ENCODE results near the gene BRIP1.

Gene BRIP1

DNA sequence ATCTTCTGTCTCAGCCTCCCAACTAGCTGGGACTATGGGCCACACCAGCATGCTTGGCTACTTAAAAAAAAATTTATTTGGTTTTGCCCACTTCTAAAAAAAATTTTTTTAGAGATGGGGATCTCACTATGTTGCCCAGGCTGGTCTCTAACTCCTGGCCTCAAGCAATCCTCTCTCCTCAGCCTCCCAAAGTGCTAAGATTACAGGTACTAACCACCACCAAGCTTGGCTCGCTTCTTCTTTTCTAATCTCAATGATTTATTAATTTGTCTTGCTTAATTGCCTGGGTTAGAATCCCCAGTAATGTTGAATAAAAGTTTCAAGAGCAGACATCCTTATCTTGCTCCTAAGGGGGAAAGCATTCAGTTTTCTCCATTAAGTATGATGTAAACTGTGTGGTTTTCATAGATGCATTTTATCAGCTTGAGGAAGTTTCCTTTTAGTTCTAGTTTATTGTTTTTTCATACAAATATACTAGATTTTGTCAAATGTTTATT lies 206.6 kb downstream of the BRIP1 start:
- DNase-seq: no peak

DNA sequence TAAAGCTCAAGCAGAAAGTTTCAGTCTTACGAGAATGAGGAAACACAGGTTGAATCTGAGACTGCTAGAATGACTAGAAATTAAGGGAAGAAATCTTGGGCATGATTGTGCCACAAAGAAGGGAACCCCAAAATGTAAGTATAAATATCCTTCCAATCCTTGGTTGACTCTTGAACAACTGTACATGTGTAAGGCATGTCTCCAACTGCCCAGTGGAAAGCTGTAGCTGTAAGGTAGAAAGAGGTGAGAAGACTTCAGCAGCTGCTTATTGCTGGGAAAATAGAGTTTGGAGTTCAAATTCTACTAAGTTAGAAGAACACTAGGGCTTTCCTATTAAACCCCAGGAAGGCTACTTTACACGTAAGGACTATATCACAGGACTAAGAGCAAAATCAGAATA lies 212.6 kb downstream of the BRIP1 start:
- no peak for DNase-seq

DNA sequence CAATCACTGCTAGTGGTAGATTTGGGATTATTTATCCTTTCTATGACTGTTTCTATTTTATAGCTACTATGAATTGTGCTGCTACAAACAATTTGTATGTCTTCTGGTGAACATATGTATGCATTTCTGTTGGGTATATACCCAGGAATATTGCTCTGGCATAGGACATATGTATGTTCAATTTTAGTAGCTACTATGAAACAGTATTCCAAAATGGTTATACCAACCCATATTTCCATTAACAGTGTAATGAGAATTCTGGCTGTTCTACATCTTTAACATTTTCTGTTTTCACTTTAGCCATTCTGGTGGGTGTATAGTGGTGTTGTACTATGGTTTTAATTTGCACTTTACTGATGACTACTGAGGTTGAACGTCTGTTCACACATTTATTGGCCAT lies 214.7 kb downstream of the BRIP1 start:
- DNase-seq: no peak

DNA sequence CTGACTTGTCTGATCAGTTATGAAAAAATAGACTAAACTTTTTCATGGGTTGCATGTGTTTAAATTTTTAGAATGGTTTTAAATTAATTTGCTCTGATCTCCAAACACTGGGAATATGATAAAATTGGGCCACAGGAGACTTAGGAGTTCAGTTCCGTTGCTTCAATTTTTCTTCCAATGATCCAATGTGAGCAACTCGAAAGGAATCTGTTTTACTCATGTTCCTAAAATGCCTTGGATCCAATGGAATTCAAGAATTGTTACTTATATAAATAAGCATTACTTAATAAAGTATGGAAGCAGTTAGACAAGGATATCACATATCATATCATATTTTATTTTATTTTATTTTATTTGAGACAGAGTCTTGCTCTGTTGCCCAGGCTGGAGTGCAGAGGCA lies 216.3 kb downstream of the BRIP1 start:
- DNase-seq: no peak

DNA sequence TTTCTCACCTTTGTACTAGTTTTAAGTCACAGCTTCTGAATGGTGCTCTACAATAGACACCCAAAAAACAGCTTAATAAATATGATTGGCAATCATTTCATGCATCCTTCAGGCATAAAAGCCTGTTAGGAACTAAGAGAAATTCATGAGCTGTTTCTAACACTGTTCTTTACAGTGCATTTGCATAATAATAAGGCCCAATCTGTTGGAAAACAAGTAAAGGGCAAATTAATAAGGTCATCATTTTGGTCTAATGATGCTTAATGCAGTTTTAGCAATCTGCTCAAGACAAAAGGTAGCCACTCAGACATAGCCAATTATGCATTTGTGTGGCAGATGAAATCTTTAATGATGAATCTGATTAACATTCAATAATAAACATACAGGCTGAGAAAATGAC lies 216.8 kb downstream of the BRIP1 start:
- no peak for DNase-seq

DNA sequence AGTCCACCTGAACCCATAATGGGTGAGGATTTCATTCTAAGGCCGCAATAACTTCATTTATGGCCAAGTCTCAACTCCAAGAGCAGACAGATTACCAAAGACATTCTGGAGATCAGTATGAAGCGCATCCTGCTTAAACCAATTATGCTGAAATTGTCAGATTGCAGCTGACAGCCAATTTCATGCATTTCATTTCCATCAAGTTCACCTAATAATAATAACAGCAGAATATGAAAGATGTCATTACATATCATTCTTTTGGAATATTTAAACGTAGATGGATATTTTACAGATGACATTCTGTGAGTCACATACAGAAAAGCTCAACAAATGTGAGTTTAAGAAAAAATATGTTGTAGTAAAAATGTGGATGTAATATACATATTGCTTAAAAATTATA lies 217.4 kb downstream of the BRIP1 start:
- no peak for DNase-seq

DNA sequence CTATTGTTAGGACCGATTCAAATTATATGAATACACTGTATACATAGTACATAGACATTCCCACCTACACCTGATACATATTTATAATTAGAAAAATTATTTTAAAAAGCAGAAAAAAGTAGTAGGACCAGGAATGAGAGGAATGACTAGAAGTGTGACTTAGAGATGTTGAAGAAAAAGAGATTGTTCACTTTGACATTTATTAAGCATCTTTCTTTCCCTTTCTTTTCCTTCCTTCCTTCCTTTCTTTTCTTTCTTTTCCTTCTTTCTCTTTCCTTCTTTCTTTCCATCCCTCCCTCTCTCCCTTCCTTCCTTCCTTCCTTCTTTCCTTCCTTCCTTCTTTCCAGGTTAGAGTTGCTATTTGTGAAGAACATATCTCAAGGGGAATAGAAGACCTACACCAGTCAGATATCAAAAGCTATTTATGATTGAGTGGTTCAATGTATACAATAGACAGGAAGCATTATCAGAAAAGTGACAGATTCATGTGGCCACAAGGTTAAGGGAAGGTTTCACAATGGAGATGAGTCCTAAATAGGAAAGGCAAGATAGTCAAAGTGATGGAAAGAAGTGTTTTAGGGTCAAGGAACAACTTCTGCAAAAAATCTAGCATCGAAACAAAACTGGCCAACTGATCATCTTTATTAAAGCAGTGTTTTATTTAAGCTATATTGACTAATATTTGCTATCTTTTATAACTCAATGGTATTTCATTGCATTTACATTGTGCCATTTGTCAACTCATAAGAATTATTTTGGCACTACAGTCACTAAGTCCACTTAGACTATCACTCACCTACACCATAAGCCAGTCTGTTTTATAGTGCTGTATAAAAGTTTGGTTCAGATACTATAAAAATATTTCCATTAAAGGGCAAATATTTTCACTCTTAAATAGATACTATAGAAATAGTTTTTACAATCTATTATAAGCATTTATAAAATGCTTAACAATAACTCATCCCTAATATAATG lies 218.2 kb downstream of the BRIP1 start:
- no peak for DNase-seq

DNA sequence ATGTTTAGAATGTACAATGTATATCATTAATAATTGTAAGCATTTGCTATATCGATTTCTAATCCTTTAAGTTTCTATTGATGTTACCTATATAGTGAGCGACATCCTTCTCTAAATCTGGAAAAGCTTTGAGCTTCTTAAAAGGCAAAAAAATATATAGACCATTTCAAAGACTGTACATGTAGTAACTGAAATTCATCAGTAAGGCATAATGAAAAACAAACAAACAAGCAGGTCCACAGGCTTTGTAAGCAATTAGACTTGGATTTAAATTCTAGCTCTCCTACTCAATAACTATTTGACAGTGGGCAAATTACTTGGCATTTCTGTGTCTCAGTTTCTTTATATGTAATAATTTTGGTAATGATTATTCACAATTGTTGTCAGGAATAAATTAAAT lies 220.6 kb downstream of the BRIP1 start:
- no peak for DNase-seq

DNA sequence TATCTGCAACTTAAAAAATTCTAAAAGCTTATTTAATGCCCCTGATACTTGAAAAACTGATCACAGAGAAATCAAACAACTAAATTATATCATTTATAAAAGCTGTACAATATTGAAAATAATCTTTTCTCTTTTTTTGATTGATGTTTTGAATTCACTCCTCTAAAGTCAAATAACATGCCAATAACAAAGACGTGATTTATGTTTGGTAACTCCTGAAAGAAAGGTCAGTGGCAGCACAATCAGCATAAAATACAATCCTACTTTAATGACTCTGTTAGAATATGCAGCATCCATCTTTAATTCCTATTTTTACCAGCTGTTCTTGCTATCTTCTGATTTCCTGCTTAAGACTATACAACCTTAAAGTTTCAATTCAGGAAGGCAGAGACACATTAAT lies 221.6 kb downstream of the BRIP1 start:
- DNase-seq: no peak

DNA sequence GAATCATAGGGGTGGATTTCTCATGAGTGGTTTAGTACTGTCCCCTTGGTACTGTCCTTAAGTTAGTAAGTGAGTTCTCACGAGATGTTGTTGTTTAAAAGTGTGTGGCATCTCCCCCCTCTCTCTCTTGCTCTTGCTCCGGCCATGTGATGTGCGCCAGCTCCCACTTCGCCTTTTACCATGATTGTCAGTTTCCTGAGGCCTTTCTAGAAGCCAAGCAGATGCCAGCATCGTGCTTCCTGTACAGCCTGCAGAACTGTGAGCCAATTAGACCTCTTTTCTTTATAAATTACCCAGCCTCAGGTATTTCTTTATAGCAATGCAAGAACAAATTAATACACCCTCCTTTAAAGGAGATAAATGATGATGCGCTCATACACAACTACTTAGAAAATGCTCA lies 222.2 kb downstream of the BRIP1 start:
- no peak for DNase-seq

DNA sequence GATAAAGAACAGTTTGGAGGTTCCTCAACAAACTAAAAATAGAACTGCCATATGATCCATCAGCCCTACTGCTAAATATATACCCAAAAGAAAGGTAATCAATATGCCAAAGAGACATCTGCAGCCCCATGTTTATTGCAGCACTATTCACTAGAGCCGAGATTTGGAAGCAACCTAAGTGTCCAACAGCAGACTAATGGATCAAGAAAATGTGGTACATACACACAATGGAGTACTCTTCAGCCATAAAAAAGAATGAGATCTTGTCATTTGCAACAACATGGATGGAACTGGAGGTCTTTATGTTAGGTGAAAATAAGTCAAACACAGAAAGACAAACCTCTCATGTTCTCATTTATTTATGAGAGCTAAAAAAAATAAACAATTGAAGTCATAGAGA lies 223.5 kb downstream of the BRIP1 start:
- DNase-seq: no peak

DNA sequence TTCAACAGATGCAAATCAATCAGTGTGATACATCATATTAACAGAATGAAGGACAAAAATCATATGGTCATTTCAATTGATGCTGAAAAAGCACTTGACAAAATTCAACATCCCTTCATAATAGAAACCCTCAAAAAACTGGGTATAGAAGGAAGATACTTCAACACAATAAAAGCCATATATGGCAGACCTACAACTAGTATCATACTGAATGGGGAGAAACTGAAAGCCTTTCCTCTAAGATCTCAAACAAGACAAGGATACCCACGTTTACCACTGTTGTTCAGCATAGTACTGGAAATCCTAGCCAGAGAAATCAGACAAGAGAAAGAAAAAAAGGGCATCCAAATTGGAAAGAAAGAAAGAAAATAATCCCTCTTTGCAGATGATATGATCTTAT lies 225.2 kb downstream of the BRIP1 start:
- no peak for DNase-seq

DNA sequence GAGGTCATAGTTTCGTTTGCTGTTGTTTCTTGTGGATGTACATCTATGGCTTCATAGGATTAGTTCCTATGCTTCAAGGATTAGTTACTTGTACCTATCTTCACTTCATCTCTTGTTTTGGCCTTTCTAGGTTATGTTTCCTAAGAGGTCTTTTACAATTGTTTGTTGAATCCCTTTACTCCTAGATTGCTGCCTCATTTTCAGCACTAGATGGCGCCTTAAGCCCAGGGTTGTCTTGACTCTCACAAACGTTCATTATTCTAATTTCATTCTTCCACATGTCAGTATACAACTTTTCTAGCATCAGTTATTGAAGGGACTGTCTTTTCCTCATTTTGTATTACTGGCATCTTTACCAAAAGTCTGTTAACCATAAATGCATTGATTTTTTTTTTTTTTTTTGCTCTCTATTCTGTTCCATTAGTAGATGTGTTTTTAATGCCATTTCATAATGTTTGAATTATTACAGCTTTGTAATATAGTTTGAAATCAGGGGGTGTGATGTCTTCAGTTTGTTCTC lies 227.4 kb downstream of the BRIP1 start:
- no peak for DNase-seq

DNA sequence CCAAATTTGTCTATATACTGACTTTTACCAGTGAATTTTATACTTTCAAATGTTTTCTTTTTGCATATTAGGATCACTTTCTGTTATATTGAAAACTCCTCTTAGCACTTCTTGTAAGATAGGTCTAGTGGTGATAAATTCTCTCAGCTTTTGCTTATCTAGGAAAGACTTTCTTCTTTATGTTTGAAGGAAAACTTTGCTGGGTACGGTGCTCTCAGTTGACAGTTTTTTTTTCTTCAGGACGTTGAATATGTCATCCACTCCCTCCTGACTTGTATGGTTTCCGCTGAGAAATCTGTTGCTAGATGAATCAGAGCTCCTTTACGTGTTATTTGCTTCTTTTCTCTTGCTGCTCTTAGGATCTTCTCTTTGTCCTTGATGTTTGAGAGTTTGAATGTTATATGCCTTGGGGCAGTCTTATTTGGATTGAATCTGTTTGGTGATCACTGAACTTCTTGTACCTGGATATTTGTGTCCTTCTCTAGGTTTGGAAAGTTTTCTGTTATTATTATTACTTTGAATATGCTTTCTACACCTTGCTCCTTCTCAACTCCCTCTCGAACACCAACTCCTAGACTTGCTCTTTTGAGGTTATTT lies 228.3 kb downstream of the BRIP1 start:
- DNase-seq: no peak

DNA sequence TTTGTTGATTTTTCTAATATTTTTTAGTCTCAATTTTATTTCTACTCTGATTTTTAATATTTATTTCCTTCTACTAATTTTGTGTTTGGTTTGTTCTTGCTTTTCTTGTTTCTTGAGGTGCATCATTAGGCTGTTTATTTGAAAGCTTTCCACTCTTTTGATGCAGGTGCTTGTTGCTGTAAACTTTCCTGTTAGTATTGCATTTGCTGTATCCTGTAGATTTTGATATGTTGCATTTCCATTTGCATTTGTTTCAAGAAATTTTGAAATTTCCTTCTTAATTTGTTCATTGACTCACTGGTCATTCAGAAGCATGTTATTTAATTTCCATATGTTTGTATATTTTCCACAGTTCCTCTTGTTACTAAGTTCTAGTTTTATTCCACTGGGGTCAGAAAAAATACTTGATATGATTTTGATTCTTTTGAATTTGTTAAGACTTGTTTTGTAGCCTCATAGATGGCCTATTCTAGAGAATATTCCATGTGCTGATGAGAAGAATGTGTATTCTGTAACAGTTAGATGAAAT lies 229.3 kb downstream of the BRIP1 start:
- no peak for DNase-seq

DNA sequence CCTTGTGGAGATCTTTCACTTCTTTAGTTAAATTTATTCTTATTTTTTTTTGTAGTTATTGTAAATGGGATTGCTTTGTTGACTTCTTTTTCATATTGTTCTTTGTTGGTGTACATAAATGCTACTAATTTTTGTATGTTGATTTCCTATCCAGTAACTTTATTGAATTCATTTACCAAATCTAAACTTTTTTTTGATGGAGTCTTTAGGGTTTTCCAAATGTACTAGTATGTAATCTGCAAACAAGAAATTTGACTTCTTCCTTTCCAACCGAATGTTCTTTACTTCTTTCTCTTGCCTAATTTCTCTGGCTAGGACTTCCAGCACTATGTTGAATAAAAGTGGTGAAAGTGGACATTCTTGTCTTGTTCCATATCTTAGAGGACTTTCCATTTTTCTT lies 230.5 kb downstream of the BRIP1 start:
- DNase-seq: no peak

DNA sequence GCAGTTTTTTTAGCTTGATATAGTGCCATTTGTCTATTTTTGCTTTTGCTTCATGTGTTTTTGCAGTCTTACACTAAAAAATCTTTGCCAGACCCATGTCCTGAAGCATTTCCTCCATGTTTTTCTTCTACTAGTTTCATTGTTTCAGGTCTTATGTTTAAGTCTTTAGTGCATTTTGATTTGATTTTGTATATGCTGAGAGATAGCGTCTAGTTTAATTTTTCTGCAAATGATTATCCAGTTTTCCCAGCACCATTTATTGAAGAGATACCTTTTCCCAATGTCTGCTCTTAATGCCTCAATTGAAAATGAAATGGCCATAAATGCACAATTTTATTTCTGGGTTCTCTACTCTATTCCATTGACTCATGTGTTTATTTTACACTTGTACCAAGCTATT lies 231.5 kb downstream of the BRIP1 start:
- no peak for DNase-seq
